GM21367 (cell line): Measurements from ENCODE around the gene AMER2.
A peak's percentile ranks its signal among the peaks of the same experiment; 100 is the strongest.

ENCODE experiments used
- ATAC-seq: cut with Tn5 transposase; IDR thresholded peaks from one replicate; pipeline ENCODE4 v1.9.1; 2021; ENCODE audit not compliant: unreplicated experiment

The AMER2 gene

GRCh38 chr13:25171517-25172302 lies at the start of gene AMER2:
AMER2 (minus strand) TSS chr13:25172288; CDS start chr13:25171619, 669 bp downstream.
- ATAC-seq, result no peak

DNA sequence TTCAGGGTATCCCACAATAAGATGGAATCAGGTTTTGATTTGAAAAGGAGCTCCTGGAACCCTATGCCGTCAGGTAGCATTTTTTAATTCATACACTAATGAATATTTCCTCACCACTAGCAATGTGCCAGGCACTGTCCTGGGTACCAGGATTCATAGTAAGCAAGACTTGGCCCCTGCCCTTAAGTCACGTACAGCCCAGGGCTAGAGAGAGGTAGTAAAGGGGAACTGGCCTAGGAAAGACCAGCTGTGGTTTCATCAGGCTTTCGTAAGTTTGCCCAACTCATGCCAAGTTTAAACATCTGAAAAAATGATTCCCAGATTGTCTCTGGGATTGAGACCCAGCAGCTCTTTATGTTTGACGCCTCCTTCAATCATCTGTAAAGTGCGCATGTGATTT lies 45.9 kb upstream of the AMER2 start:
- no peak for ATAC-seq

DNA sequence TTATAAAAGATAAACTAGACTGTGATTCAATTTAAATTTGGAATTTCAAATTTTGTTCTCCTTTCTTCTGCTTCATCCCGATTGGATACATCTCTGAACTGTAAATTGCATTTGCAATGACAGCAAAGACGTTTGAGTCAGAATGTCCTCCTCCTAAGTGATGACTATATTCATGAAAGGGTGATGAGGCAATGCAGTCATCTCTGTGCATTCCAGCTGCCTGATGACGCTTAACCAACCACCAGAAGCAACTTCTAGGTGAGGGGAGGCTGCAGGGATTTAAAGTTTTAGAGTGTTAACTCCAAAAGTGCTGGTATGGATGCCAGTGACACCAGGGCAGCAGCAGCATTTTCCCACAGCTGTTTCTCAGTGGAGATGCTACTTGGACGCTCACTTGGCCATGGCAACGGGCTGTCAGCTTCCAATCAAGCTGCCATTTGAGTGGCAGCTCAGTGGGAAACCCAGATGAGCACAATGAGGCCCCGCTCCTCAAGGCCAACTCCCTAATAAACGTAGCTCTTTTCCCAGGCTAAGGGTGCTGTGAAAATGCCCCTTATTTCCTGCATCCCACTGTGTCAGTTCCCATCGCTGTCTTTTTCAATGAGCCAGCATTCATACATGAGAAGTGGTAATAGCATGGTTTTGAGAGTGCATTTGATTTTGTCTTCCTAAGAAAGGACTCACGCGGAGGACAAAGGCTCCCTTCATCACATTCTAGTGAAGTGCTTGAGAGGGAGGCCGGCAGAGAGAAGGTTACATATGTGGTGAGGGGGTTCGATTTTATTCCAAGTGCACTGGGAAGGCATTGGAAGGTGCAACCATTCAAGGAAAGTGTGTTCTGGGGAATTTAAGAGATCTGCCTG lies 45.2 kb upstream of the AMER2 start:
- ATAC-seq, result no peak

DNA sequence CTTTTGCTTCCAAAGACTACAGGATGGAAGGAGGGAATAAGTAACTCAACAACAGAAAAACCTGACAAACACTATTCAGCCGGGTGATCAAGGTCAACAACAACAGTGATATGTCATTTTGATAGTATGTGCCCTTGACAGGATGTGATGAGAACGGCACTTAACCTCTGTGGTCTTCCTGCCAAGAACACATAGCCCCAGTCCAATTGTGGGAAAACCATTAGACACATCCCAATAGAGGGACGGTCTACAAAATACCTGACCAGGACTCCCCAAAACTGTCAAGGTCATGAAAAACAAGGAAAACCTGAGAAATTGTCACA lies 43.1 kb upstream of the AMER2 start:
- ATAC-seq, result no peak

- no peak for ATAC-seq
Measured at GRCh38 chr13:25214491-25215252, 42.6 kb upstream of the AMER2 start.

DNA sequence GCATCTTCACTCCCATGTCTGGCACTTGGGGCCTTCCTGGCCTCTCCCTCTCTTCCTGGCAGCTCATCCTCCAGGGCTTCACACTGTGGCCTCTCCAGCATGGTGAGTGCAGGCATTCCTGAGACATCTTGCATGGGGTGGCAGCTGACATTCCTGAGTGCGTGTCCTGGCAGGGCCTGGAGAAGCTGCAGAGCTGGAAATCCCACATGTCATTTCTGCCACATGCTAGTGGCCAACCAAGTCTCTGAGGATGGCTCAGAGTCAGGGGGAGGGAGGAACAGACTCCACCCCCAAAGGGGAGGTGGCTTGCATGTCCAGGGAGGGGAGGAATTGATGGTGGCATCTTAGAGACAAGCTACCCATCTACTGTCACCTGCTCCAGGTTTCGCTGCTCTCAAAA lies 41.6 kb upstream of the AMER2 start:
- no peak for ATAC-seq

DNA sequence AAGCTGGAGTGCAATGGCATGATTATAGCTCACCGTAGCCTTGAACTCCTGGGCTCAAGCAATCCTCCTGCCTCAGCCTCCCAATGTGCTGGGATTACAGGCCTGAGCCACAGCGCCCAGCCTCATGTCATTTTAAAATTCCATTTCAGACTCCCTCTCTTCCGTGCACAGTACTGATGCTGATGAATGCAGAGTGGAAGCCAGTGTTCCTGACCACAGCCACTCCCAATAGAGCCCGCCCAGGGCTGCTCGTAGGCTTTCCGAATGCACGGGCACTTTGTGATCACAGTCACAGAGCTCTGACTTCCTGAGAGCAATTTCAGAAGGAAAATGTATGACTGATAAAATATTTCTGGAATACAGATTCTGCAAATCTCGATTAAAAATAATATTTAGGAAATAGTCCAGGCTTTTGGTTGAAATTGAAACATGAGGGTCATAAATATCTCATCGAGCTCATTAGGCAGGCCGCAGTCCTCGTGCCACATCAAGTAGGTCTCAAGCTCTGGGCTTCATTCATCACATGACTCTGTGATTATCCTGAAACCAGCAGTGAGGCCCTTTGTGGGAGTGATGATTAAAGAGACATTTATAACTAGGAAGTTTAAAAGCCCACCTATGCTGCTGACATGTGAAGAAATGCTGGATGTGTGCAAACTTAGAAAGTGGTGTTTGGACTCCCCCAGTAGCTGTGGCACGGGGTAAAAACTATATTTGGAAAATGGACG lies 38.9 kb upstream of the AMER2 start:
- no peak for ATAC-seq

GRCh38 chr13:25207291-25207810 lies 35.3 kb upstream of the AMER2 start:
- ATAC-seq, result no peak

DNA sequence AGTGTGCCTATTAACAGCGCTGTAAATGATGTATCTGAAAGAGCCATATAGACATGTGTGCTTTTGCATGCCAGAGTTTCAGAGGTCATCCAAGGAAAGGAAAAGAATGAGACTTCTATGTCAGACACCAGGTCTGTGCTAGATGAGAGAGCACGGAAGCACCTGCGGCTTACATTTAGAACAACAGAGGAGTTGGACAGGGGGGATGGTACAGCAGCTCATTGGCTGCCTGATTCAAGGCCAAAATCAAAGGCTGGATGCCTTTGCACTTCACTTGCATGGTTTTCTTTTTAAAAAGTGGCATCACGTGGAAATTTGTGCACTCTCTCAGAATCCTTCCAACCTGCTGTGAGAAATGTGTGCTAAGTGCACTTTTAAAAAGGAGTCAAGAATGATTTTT lies 32.8 kb upstream of the AMER2 start:
- ATAC-seq, result no peak

GRCh38 chr13:25203127-25203740 lies 31.1 kb upstream of the AMER2 start:
- no peak for ATAC-seq

GRCh38 chr13:25200783-25201182 lies 28.7 kb upstream of the AMER2 start:
- no peak for ATAC-seq

GRCh38 chr13:25198647-25199046 lies 26.6 kb upstream of the AMER2 start:
- ATAC-seq, result no peak

GRCh38 chr13:25196971-25197370 lies 24.9 kb upstream of the AMER2 start:
- ATAC-seq, result no peak

DNA sequence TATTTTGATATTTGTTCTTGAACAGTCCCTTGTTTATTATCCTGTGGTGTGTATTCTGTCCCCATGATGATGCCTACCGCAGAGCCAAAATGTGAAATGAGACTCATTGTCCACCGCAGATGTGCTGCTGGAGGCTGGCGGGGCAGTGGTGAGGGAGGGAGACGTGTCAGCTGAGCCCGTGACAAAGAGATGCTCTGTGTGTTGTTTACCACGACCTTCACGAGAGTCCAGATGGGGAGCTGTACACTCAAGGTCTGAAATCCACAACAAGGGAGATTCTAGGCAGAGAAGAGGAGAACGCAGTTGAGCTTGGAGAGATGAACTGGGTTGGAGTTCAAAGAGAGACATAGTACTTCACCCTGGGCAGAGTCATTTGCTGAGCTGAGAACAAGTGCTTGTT lies 20.8 kb upstream of the AMER2 start:
- ATAC-seq, result no peak

DNA sequence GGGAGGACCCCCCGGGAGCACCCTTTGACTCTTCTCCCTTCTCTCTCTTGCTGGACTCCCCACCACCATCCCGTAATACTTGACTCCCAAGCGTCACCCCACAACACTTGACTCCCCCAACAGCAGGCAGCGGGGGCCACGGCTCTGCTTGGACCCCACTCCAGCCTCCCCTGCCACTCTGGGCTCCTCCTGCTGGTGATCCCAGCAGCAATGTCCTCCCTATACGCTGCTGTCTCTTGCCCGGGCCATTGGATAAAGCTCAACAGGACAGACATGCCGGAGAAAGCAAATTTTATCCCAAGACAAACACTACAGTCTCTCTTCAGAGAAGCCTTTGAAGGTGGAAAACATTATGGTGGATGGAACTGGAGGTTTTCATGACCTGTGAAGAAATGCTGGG lies 20.4 kb upstream of the AMER2 start:
- no peak for ATAC-seq

- ATAC-seq, result no peak
Measured at GRCh38 chr13:25192052-25192451, 20.0 kb upstream of the AMER2 start.

DNA sequence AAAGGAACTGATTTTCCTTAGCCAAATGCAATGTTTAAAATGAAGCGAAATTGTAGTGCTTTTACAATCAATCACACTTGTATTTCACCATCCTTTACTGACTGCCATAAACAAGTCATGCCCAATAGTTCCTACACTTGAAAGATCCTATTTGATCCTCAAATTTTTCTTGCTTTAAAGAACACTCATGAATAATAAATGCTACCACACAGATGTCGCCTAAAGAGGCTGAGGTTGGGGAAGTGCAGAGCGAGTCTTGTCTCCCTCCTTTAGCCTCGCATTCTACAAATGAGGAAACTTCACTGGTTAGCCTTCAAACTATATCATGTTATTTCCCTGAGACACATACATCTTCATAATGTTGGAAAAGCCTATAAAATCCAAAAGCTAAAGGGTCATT lies 18.7 kb upstream of the AMER2 start:
- no peak for ATAC-seq

- ATAC-seq, result no peak
Measured at GRCh38 chr13:25190256-25190655, 18.2 kb upstream of the AMER2 start.

DNA sequence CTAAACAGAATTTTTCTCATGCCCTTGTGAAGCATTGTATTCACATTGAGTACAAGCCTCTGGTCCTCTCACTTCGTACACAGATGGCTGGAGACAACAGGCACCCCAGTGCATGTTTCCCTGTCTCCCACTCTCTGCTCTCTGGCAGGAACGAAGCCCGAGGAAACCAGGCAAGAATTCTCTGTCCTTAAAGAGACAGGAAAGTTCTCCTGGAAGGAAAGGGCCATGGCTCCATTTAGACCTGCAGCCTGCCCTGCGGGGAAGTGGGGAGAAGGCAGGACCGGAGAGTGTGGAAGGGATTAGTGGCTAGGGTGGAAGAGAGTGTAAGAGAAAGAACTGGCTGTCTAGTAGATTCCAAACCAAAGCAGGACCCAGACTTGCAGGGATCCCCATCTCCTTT lies 15.5 kb upstream of the AMER2 start:
- ATAC-seq, result no peak

- peak; percentile 36 for ATAC-seq
Measured at GRCh38 chr13:25186187-25186586, 14.1 kb upstream of the AMER2 start.
